ENCODE results near the gene ABHD14A.

The ABHD14A gene

GRCh38 chr3:51941463-51941797, 33.4 kb upstream of the ABHD14A start:
- DNase-seq = no peak

GRCh38 chr3:51941798-51942602, 32.9 kb upstream of the ABHD14A start, which contains the start of the genes PARP3 and RRP9:
Gene PARP3, plus strand, starts transcription at chr3:51942363. Its CDS starts 993 bp downstream, at chr3:51943356.
Gene RRP9, minus strand, starts transcription at chr3:51941904. Its CDS starts 37 bp downstream, at chr3:51941867.
- DNase-seq = peak; percentile 99

GRCh38 chr3:51942603-51943450, 32.0 kb upstream of the ABHD14A start:
- no peak for DNase-seq

GRCh38 chr3:51943451-51944391, 31.1 kb upstream of the ABHD14A start:
- no peak for DNase-seq

GRCh38 chr3:51944451-51945021, 30.3 kb upstream of the ABHD14A start:
- no peak for DNase-seq

- DNase-seq = no peak
Observed at GRCh38 chr3:51945031-51945840, 29.6 kb upstream of the ABHD14A start.

- no peak for DNase-seq
Observed at GRCh38 chr3:51945926-51946705, 28.7 kb upstream of the ABHD14A start.

GRCh38 chr3:51946796-51947195, 28.1 kb upstream of the ABHD14A start:
- no peak for DNase-seq

- DNase-seq = no peak
Observed at GRCh38 chr3:51947215-51947900, 27.5 kb upstream of the ABHD14A start.

- no peak for DNase-seq
Observed at GRCh38 chr3:51948016-51948580, 26.8 kb upstream of the ABHD14A start.

GRCh38 chr3:51949121-51949520, 25.7 kb upstream of the ABHD14A start:
- no peak for DNase-seq

GRCh38 chr3:51950899-51951298, 24.0 kb upstream of the ABHD14A start:
- DNase-seq = no peak

GRCh38 chr3:51953445-51953844, 21.4 kb upstream of the ABHD14A start:
- peak; percentile 35 to 53 for DNase-seq

- DNase-seq = no peak
Observed at GRCh38 chr3:51954105-51954504, 20.8 kb upstream of the ABHD14A start.

- DNase-seq = no peak
Observed at GRCh38 chr3:51954713-51955112, 20.2 kb upstream of the ABHD14A start.

- DNase-seq = no peak
Observed at GRCh38 chr3:51955175-51955892, 19.5 kb upstream of the ABHD14A start, which contains the start of gene GPR62. Gene GPR62, plus strand, starts transcription at chr3:51955381. Its CDS starts 272 bp downstream, at chr3:51955653.

GRCh38 chr3:51955893-51956770, 18.7 kb upstream of the ABHD14A start:
- DNase-seq = peak; percentile 12 to 35
